Lung (tissue), 16 donors: ENCODE results near the gene MSRB2. TPM values are rescaled to one million over a fixed set of nuclear protein-coding genes. Genes with fewer than 3 reads are reported as not detected.
A peak's percentile ranks its signal among the peaks of the same experiment; 100 is the strongest.

ENCODE experiments used
- ATAC-seq: fragments of 200-7000 bp; cut with Tn5 transposase; one replicate; pipeline ENCODE4 v1.9.1; 2020; ENCODE audit warnings: moderate number of reproducible peaks; ENCODE audit not compliant: insufficient read depth, low FRiP score
- DNase-seq, 3 donors: peaks; one replicate each; pipeline ENCODE4 v3.0.0-alpha.2; 2013 to 2017
- H3K27ac ChIP-seq, 2 donors: one replicate each; pipeline ENCODE4 v1.5.1; 2013; ENCODE audit warnings: mild to moderate bottlenecking in 2 of 2, moderate library complexity in 2 of 2, control low read depth in 1 of 2, inconsistent platforms in 1 of 2, low read depth in 1 of 2, low read length in 1 of 2
- H3K27me3 ChIP-seq, 3 donors: one replicate each; pipeline ENCODE4 v1.5.1; 2013; ENCODE audit warnings: low read length in 2 of 3; ENCODE audit not compliant: control insufficient read depth in 3 of 3, insufficient read depth in 3 of 3
- H3K36me3 ChIP-seq, 4 donors: one replicate each; pipeline ENCODE4 v1.5.1; 2013; ENCODE audit warnings: low read length in 4 of 4, mild to moderate bottlenecking in 1 of 4, moderate library complexity in 1 of 4; ENCODE audit not compliant: control insufficient read depth in 4 of 4, insufficient read depth in 4 of 4
- H3K4me1 ChIP-seq, 5 donors: one replicate each; pipeline ENCODE4 v1.5.1; 2013; ENCODE audit warnings: low read length in 5 of 5, mild to moderate bottlenecking in 2 of 5, moderate library complexity in 1 of 5; ENCODE audit not compliant: control insufficient read depth in 5 of 5, insufficient read depth in 5 of 5
- H3K4me3 ChIP-seq: one replicate; pipeline ENCODE4 v1.5.1; 2013; ENCODE audit warnings: mild to moderate bottlenecking, control low read depth, moderate library complexity
- H3K9ac ChIP-seq, 2 donors: one replicate each; pipeline ENCODE4 v1.5.1; 2013; ENCODE audit warnings: low read length in 2 of 2, control low read depth in 1 of 2; ENCODE audit not compliant: insufficient read depth in 1 of 2
- H3K9me3 ChIP-seq, 4 donors: one replicate each; pipeline ENCODE4 v1.5.1; 2013; ENCODE audit warnings: low read length in 3 of 4, mild to moderate bottlenecking in 1 of 4, moderate library complexity in 1 of 4; ENCODE audit not compliant: control insufficient read depth in 4 of 4, insufficient read depth in 3 of 4
- WGBS, 2 donors: extraction: QIAGEN DNeasy Blood & Tissue Kit; methylation state at CpG; one replicate each; pipeline ENCODE4 v1.1.7; 2013; 5-methylcytosine and 5-hydroxymethylcytosine counted together
- long read RNA-seq, 5 donors: transcript quantifications; one replicate each; lab custom pipeline, GENCODE V29; 2026
- polyA plus RNA-seq, 2 donors: library from polyadenylated mRNA; stranded (reverse); fragments of 200-250 nt; gene quantifications; one replicate each; pipeline ENCODE4 v1.2.1, GENCODE V29; 2013
- total RNA-seq, 2 donors: library from RNA; depleted of rRNA in 1 of 2; stranded (reverse); fragments of >200 nt in 1 of 2; gene quantifications; one replicate each; pipeline ENCODE4 v1.2.1, GENCODE V29; 2014 to 2021
- TF ChIP-seq, protein P1 (sequence below): IDR thresholded peaks from 2 replicates; pipeline ENCODE4 v1.5.1; 2012; ENCODE audit warnings: mild to moderate bottlenecking; ENCODE audit errors: control extremely low read depth, extremely low read depth
- donor health status: control.
- donor health status: control.
- donor health status: Bipolar disorder and iron deficiency.
- donor health status: healthy.
- donor health status: DM: yes; HTN: yes; CAD: no.

MSRB2 gene
- total RNA-seq (10 to 100 TPM; 15.6 to 27.1 TPM), polyA plus RNA-seq (10 to 100 TPM; 17.0 to 23.9 TPM)
- long read RNA-seq, donor 1, transcript MSRB2-202 (2 exons, 444 nt), result minor isoform, 6 of 53 reads
- long read RNA-seq, donor 1, transcript MSRB2-201 (5 exons, 1,803 nt), result major isoform, 36 of 53 reads
- long read RNA-seq, donor 1, partial matches to known transcripts, result 11 of 53 reads
- long read RNA-seq, donor 1, other reads (novel, unspliced or antisense), result 0 of 53 reads
- long read RNA-seq, donor 2, transcript MSRB2-201 (5 exons, 1,803 nt), result major isoform, 15 of 18 reads
- long read RNA-seq, donor 2, partial matches to known transcripts, result 0 of 18 reads
- long read RNA-seq, donor 2, other reads (novel, unspliced or antisense), result 0 of 18 reads
- long read RNA-seq, donor 3, transcript MSRB2-201 (5 exons, 1,803 nt), result major isoform, 10 of 14 reads
- long read RNA-seq, donor 3, partial matches to known transcripts, result 0 of 14 reads
- long read RNA-seq, donor 3, other reads (novel, unspliced or antisense), result 0 of 14 reads
- long read RNA-seq, donor 4, transcript MSRB2-201 (5 exons, 1,803 nt), result major isoform, 13 of 14 reads
- long read RNA-seq, donor 4, partial matches to known transcripts, result 0 of 14 reads
- long read RNA-seq, donor 4, other reads (novel, unspliced or antisense), result 0 of 14 reads
- long read RNA-seq, donor 5, transcript MSRB2-202 (2 exons, 444 nt), result minor isoform, 6 of 42 reads
- long read RNA-seq, donor 5, transcript MSRB2-201 (5 exons, 1,803 nt), result major isoform, 36 of 42 reads
- long read RNA-seq, donor 5, partial matches to known transcripts, result 0 of 42 reads
- long read RNA-seq, donor 5, other reads (novel, unspliced or antisense), result 0 of 42 reads

DNA sequence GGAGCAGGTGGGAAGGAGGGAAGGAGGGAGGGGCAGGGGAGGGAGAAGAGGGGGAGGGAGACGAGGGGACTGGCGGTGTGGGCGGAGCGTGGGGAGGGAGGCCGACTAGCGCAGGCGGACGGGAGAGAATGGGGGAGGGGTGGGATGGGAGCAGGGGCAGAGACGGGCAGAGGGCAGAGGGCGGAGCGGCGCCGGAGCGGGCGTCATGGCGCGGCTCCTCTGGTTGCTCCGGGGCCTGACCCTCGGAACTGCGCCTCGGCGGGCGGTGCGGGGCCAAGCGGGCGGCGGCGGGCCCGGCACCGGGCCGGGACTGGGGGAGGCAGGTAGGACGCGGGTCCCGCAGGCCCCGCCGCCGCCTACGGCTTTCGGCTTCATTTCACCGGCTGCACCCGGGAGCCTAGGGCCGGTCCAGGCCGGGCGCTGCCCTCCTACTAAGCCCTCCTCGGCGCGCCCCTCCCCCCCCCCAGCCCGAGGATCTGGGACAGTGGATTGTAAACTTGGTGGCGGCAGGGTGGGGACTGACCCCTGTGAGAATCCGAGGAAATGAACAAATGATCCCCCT lies at the start of gene MSRB2:
TSS of gene MSRB2 (plus strand) at position 176 of the 562 bp plus-strand sequence. CDS start at position 206, 30 bp downstream.
- DNase-seq (peak; percentile 95 to 98 (median 96)), ATAC-seq (peak; percentile 93)
- Histone ChIP-seq H3K4me3 (peak within 1 kb of the TSS; percentile 76), H3K9ac (peak within 1 kb of the TSS; percentile 85 to 88), H3K36me3 (peaks cover 0 to 8% (median 3%) of the 10 kb centered on the region in 4 donors), H3K27me3 (no peaks in the 10 kb centered on the region), H3K4me1 (peaks cover 0 to 29% (median 12%) of the 10 kb centered on the region in 5 donors), H3K9me3 (peaks cover 0 to 3% (median 0%) of the 10 kb centered on the region in 4 donors), H3K27ac (peak within 1 kb of the TSS; percentile 95 to 97)
- TF ChIP-seq, protein P1, sequence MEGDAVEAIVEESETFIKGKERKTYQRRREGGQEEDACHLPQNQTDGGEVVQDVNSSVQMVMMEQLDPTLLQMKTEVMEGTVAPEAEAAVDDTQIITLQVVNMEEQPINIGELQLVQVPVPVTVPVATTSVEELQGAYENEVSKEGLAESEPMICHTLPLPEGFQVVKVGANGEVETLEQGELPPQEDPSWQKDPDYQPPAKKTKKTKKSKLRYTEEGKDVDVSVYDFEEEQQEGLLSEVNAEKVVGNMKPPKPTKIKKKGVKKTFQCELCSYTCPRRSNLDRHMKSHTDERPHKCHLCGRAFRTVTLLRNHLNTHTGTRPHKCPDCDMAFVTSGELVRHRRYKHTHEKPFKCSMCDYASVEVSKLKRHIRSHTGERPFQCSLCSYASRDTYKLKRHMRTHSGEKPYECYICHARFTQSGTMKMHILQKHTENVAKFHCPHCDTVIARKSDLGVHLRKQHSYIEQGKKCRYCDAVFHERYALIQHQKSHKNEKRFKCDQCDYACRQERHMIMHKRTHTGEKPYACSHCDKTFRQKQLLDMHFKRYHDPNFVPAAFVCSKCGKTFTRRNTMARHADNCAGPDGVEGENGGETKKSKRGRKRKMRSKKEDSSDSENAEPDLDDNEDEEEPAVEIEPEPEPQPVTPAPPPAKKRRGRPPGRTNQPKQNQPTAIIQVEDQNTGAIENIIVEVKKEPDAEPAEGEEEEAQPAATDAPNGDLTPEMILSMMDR, result no peak
- 0 to 1% methylated on average over 30 to 50 of the region's 50 CpGs for WGBS, 2 donors

DNA sequence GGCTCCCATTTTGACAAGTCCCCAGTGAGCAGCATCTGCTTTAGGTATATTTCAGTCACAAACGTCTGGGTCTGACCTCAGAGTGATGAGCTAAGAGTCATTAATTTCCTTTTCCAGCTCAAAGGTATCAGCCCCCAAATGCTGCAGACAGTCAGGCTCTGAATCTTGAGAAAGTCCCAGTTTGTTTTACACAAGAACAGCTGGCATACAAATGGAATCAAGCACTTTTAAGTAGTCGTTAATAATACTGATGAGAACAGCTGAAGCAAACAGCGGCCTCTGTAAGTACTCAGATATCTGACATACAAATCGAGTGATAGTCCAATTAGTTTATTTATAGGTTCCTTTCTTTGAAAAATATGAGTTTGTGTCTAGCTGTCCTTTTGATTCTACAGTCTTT lies 49.4 kb upstream of the MSRB2 start:
- no peak for ATAC-seq
- Histone ChIP-seq H3K4me1 (peaks cover 0 to 18% (median 9%) of the 10 kb centered on the region in 5 donors), H3K9me3 (peaks cover 0 to 2% (median 0%) of the 10 kb centered on the region in 4 donors), H3K36me3 (no peaks in the 10 kb centered on the region), H3K27me3 (no peaks in the 10 kb centered on the region), H3K9ac (no peak overlapping the region), H3K27ac (no peak overlapping the region), H3K4me3 (no peak overlapping the region)
- peak in 2 of 3 donors; percentile 68 to 81 for DNase-seq
- TF ChIP-seq, protein P1, result no peak
- WGBS, 2 donors, result 42 to 67% methylated on average over 4 of the region's 4 CpGs

DNA sequence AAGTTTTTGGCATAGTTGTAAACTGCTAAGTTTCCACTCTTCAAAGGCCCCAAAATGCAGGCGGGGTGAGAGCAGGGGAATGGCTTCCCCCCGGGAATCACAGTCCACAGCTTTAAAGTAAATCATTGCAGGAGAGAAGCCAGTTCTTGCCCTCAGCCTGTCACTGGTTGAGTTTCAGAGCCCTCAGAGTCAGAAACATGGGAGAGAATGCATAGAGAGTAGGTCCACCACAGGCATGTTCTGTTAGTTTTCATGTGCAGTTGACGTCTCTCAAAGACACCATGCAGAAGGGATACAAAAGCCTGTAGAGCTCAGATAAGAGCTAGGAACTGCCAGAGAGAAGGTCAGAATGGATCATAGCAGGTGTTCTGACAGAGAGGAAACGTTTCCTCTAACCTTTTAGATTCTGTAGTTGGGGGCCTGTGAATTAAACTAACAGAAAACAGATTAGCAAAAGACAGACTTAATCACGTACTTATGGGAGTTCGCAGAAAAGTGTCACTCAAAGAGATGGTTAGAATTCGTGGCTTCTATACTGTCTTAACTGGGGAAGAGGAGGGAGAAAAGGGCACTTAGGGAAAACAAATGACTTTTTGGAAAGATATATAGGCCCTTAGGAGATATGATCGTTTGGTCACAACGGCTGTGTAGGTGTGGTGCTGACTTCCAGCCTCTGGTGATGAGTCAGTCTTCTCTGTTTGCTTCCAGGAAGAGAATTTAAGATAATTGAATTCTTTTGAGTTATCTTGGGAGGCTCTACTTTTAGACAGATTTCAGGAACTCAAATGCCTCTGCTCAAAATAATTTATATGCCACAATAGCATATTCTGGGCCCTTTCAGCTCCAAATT lies 48.0 kb upstream of the MSRB2 start:
- H3K36me3 ChIP-seq, result no peaks in the 10 kb centered on the region
- TF ChIP-seq, protein P1, result no peak
- no peak overlapping the region for H3K4me3 ChIP-seq
- no peak overlapping the region for H3K27ac ChIP-seq
- peak overlapping the region in 1 of 2 donors; percentile 19 for H3K9ac ChIP-seq
- ATAC-seq (no peak), DNase-seq (peak; percentile 29 to 61 (median 57))
- peaks cover 0 to 18% (median 9%) of the 10 kb centered on the region in 5 donors for H3K4me1 ChIP-seq
- peaks cover 0 to 2% (median 0%) of the 10 kb centered on the region in 4 donors for H3K9me3 ChIP-seq
- WGBS, 2 donors, result 65 to 79% methylated on average over 9 of the region's 9 CpGs
- H3K27me3 ChIP-seq, result no peaks in the 10 kb centered on the region
